Measurements from ENCODE around the gene RGCC.
"Not testable (repeated sequence)": the region's sequence is repeated elsewhere in the genome, so short reads cannot be mapped to it uniquely, and the experiment has no call there.

The RGCC gene

GRCh38 chr13:41456768-41457588 lies at the start of gene RGCC:
Gene RGCC (plus strand): TSS chr13:41457550. CDS start chr13:41457708, 158 bp downstream.
- peak; percentile 73 to 87 (median 84) for DNase-seq

- no peak for DNase-seq
Measured at GRCh38 chr13:41408121-41408520, 49.2 kb upstream of the RGCC start.

- no peak for DNase-seq
Measured at GRCh38 chr13:41408746-41409145, 48.6 kb upstream of the RGCC start.

GRCh38 chr13:41409611-41410010 lies 47.7 kb upstream of the RGCC start:
- DNase-seq, result no peak

- DNase-seq, result no peak
Measured at GRCh38 chr13:41411060-41411459, 46.3 kb upstream of the RGCC start.

GRCh38 chr13:41411522-41411921 lies 45.8 kb upstream of the RGCC start:
- DNase-seq, result peak in 1 of 4 experiments; percentile 4

- no peak for DNase-seq
Measured at GRCh38 chr13:41413872-41414271, 43.5 kb upstream of the RGCC start.

GRCh38 chr13:41416276-41416675 lies 41.1 kb upstream of the RGCC start:
- DNase-seq, result no peak

- DNase-seq, result no peak
Measured at GRCh38 chr13:41418027-41418426, 39.3 kb upstream of the RGCC start.

GRCh38 chr13:41418731-41419130 lies 38.6 kb upstream of the RGCC start:
- no peak for DNase-seq

- DNase-seq, result no peak
Measured at GRCh38 chr13:41419206-41419605, 38.1 kb upstream of the RGCC start.

GRCh38 chr13:41420146-41420545 lies 37.2 kb upstream of the RGCC start:
- DNase-seq, result no peak

GRCh38 chr13:41421330-41421729 lies 36.0 kb upstream of the RGCC start:
- DNase-seq, result not testable (repeated sequence)

- DNase-seq, result not testable (repeated sequence)
Measured at GRCh38 chr13:41421983-41422382, 35.4 kb upstream of the RGCC start.

- not testable (repeated sequence) for DNase-seq
Measured at GRCh38 chr13:41423259-41423658, 34.1 kb upstream of the RGCC start.

- not testable (repeated sequence) for DNase-seq
Measured at GRCh38 chr13:41424675-41425074, 32.7 kb upstream of the RGCC start.

- no peak for DNase-seq
Measured at GRCh38 chr13:41426047-41426446, 31.3 kb upstream of the RGCC start.

- DNase-seq, result no peak
Measured at GRCh38 chr13:41427666-41428065, 29.7 kb upstream of the RGCC start.

GRCh38 chr13:41428155-41428554 lies 29.2 kb upstream of the RGCC start:
- peak in 2 of 4 experiments; percentile 8 to 45 for DNase-seq

- DNase-seq, result not testable (repeated sequence)
Measured at GRCh38 chr13:41434030-41434429, 23.3 kb upstream of the RGCC start.

- DNase-seq, result no peak
Measured at GRCh38 chr13:41434831-41435520, 22.4 kb upstream of the RGCC start.

- no peak for DNase-seq
Measured at GRCh38 chr13:41443969-41444368, 13.4 kb upstream of the RGCC start.

GRCh38 chr13:41452462-41452861 lies 4.9 kb upstream of the RGCC start:
- no peak for DNase-seq

- DNase-seq, result no peak
Measured at GRCh38 chr13:41453620-41454019, 3.7 kb upstream of the RGCC start.

Data from activated naive CD4-positive, alpha-beta T cell (primary cell).